ENCODE measurements around the gene DAPK1.

Gene DAPK1

GRCh38 chr9:87594662-87595061 is 97.0 kb downstream of the DAPK1 start:
- TF ChIP-seq EZH2phosphoT487 (IDR thresholded peaks at IDR 0.05; ENCODE audit: low read length) (no peak), CTCF (IDR thresholded peaks at IDR 0.05; ENCODE audit: low read length) (no peak), EZH2 (optimal IDR thresholded peaks at IDR 0.05; ENCODE audit: low read depth, low read length) (no peak)
- Histone ChIP-seq H3K4me1 (ENCODE audit: low read length) (no peaks in the 10 kb centered on the region), H3K27me3 (replicated peaks; ENCODE audit: insufficient read depth, low read length) (no peaks in the 10 kb centered on the region), H3K36me3 (replicated peaks; ENCODE audit: insufficient read depth, low read length) (no peaks in the 10 kb centered on the region), H3K4me2 (ENCODE audit: low read depth, low read length) (no peak overlapping the region), H3K9me2 (replicated peaks; ENCODE audit: insufficient read depth, low read length) (no peaks in the 10 kb centered on the region), H3K4me3 (ENCODE audit: low read length) (no peak overlapping the region), H3K9me3 (replicated peaks; ENCODE audit: insufficient read depth, low read length) (no peaks in the 10 kb centered on the region), H4K20me1 (ENCODE audit: insufficient read depth, low read length) (no peaks in the 10 kb centered on the region), H3F3A (ENCODE audit: insufficient read depth, low read length) (no peaks in the 10 kb centered on the region), H3K79me2 (ENCODE audit: low read length) (peaks cover 7% of the 10 kb centered on the region; the same call in 1 of the 2 replicates), H3K27ac (ENCODE audit: low read length) (no peak overlapping the region), H2AFZ (ENCODE audit: low read length) (no peak overlapping the region), H3K9ac (ENCODE audit: low read length) (no peak overlapping the region)
- no peak for DNase-seq

GRCh38 chr9:87595610-87596009 is 97.9 kb downstream of the DAPK1 start:
- no peaks in the 10 kb centered on the region for H3K4me1 ChIP-seq (ENCODE audit: low read length)
- H3K4me3 ChIP-seq (ENCODE audit: low read length), result no peak overlapping the region
- H3K9me2 ChIP-seq (replicated peaks; ENCODE audit: insufficient read depth, low read length), result no peaks in the 10 kb centered on the region
- H3K36me3 ChIP-seq (replicated peaks; ENCODE audit: insufficient read depth, low read length), result no peaks in the 10 kb centered on the region
- H3K27ac ChIP-seq (ENCODE audit: low read length), result no peak overlapping the region
- no peaks in the 10 kb centered on the region for H3F3A ChIP-seq (ENCODE audit: insufficient read depth, low read length)
- no peak for DNase-seq
- H3K79me2 ChIP-seq (ENCODE audit: low read length), result peaks cover 7% of the 10 kb centered on the region; the same call in 1 of the 2 replicates
- H3K9ac ChIP-seq (ENCODE audit: low read length), result no peak overlapping the region
- no peaks in the 10 kb centered on the region for H3K9me3 ChIP-seq (replicated peaks; ENCODE audit: insufficient read depth, low read length)
- no peak overlapping the region for H2AFZ ChIP-seq (ENCODE audit: low read length)
- TF ChIP-seq CTCF (IDR thresholded peaks at IDR 0.05; ENCODE audit: low read length) (no peak), EZH2phosphoT487 (IDR thresholded peaks at IDR 0.05; ENCODE audit: low read length) (no peak), EZH2 (optimal IDR thresholded peaks at IDR 0.05; ENCODE audit: low read depth, low read length) (no peak)
- H3K4me2 ChIP-seq (ENCODE audit: low read depth, low read length), result no peak overlapping the region
- no peaks in the 10 kb centered on the region for H4K20me1 ChIP-seq (ENCODE audit: insufficient read depth, low read length)
- no peaks in the 10 kb centered on the region for H3K27me3 ChIP-seq (replicated peaks; ENCODE audit: insufficient read depth, low read length)

GRCh38 chr9:87596862-87597261 is 99.2 kb downstream of the DAPK1 start:
- no peak overlapping the region for H3K27ac ChIP-seq (ENCODE audit: low read length)
- peaks cover 7% of the 10 kb centered on the region; the same call in 1 of the 2 replicates for H3K79me2 ChIP-seq (ENCODE audit: low read length)
- no peaks in the 10 kb centered on the region for H3K4me1 ChIP-seq (ENCODE audit: low read length)
- H3K4me3 ChIP-seq (ENCODE audit: low read length), result no peak overlapping the region
- no peak for DNase-seq
- H4K20me1 ChIP-seq (ENCODE audit: insufficient read depth, low read length), result no peaks in the 10 kb centered on the region
- no peak overlapping the region for H2AFZ ChIP-seq (ENCODE audit: low read length)
- no peaks in the 10 kb centered on the region for H3K27me3 ChIP-seq (replicated peaks; ENCODE audit: insufficient read depth, low read length)
- H3F3A ChIP-seq (ENCODE audit: insufficient read depth, low read length), result no peaks in the 10 kb centered on the region
- no peak overlapping the region for H3K9ac ChIP-seq (ENCODE audit: low read length)
- no peak for TF ChIP-seq CTCF (IDR thresholded peaks at IDR 0.05; ENCODE audit: low read length)
- no peak for TF ChIP-seq EZH2phosphoT487 (IDR thresholded peaks at IDR 0.05; ENCODE audit: low read length)
- TF ChIP-seq EZH2 (optimal IDR thresholded peaks at IDR 0.05; ENCODE audit: low read depth, low read length), result no peak
- no peaks in the 10 kb centered on the region for H3K9me2 ChIP-seq (replicated peaks; ENCODE audit: insufficient read depth, low read length)
- no peak overlapping the region for H3K4me2 ChIP-seq (ENCODE audit: low read depth, low read length)
- H3K36me3 ChIP-seq (replicated peaks; ENCODE audit: insufficient read depth, low read length), result no peaks in the 10 kb centered on the region
- no peaks in the 10 kb centered on the region for H3K9me3 ChIP-seq (replicated peaks; ENCODE audit: insufficient read depth, low read length)
